SK-N-MC (cell line): Measurements from ENCODE around the gene PRPF6.

Experiments
- EZH2 ChIP-seq: fragments of 200-600 bp; sonication (generic); IDR thresholded peaks from one replicate; pipeline ENCODE4 v1.6.1; 2017; ENCODE audit warnings: antibody characterized with exemption
- FOXP2 ChIP-seq: optimal IDR thresholded peaks from 2 replicates; pipeline ENCODE3; 2011; ENCODE audit warnings: mild to moderate bottlenecking, moderate library complexity; ENCODE audit not compliant: insufficient read depth; ENCODE audit errors: extremely low read length, control extremely low read depth
- POLR2AphosphoS5 ChIP-seq: IDR thresholded peaks from 2 replicates; pipeline ENCODE4 v1.6.1; 2012; ENCODE audit warnings: mild to moderate bottlenecking, low read depth, low read length, borderline replicate concordance

DNA sequence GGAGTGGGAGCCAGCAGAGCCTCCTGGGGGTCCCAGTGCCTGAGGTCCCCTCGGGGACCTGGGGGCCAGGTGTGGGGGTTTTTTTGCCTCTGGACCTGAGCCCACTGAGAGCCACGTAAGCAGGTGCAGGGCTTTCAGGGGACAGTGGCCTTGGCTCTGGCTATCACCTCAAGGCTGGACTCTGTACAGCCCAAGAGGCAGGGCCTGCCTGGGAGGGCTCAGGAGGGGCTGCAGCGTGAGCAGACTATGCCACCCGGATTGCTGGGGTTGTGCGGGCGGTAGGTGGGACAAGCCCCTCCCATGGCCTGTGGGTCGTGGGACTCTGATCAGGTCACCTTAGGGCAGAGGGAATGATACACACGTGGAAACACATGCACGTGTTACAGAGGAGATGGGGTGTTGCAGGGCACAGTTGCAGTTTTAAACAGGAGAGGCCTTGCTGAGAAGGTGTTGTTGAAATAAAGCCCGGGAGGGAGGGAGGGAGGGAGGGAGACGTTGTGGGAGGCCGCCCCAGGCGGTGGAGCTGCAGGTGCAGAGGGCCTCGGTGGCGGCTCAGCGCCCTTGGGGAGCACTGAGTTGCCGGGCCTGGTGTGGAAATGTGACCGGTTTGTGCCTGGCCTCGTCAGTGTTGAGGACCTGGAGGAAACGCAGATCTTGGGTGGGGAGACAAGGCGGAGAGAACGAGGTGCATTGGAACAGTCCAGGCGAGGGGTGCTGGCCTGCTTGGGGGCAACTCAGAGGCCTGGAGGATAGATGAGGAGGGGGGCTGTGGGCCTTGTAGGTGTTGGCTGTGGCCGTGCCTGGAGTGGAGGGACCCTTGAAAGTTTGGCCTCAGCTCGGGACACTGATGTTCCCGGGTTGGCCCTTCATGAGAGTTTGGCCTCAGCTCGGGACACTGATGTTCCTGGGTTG lies 84.4 kb downstream of the PRPF6 start:
- TF ChIP-seq EZH2 (no peak), POLR2AphosphoS5 (no peak), FOXP2 (no peak)
